T-cell (primary cell): ENCODE results near the gene MYO15B. TPM values are rescaled to one million over a fixed set of nuclear protein-coding genes. Genes with fewer than 3 reads are reported as not detected.
"Not testable (repeated sequence)": the region's sequence is repeated elsewhere in the genome, so short reads cannot be mapped to it uniquely, and the experiment has no call there.

Experiments used
- ATAC-seq, 4 experiments: fragments of 200-7000 bp in 3 of 4; fragments of 150-1000 bp in 1 of 4; cut with Tn5 transposase; replicated peaks in 1 of 4; 1 replicate in 3 of 4; 2 replicates in 1 of 4; pipeline ENCODE4 v1.10.0; 2021; ENCODE audit warnings: moderate library complexity in 3 of 4, mild to moderate bottlenecking in 2 of 4, moderate number of reproducible peaks in 1 of 4
- CTCF ChIA-PET, 2 donors: fragments of 300-600 bp; sonication (Branson Sonifier 250); formaldehyde crosslinking; loops; one replicate each; lab custom pipeline; 2022; ENCODE audit warnings: antibody characterized with exemption in 2 of 2; lab: Charles Lee
- POLR2A ChIA-PET, 2 donors: fragments of 300-600 bp; sonication (Branson Sonifier 250); formaldehyde crosslinking; loops; one replicate each; lab custom pipeline; 2022; ENCODE audit warnings: antibody characterized with exemption in 2 of 2; lab: Charles Lee
- DNase-seq, 35 experiments: peaks; one replicate each; pipeline versions ENCODE4 v3.0.0 to v3.0.0-alpha.2; 2013 to 2023
- H3K27ac ChIP-seq: one replicate; pipeline ENCODE4 v1.5.1; 2013; ENCODE audit warnings: low read length
- H3K27me3 ChIP-seq, 2 experiments: replicated peaks in 1 of 2; 1 replicate in 1 of 2; 2 replicates in 1 of 2; pipeline versions ENCODE4 v1.6.1 to v1.7.0; 2013; ENCODE audit warnings: low read length in 1 of 2, mixed read lengths in 1 of 2; ENCODE audit not compliant: control insufficient read depth in 2 of 2, insufficient read depth in 2 of 2; ENCODE audit errors: extremely low read depth in 1 of 2
- H3K36me3 ChIP-seq, 2 donors: 1 replicate in 1 of 2; 2 replicates in 1 of 2; pipeline versions ENCODE4 v1.6.1 to v1.7.0; 2013; ENCODE audit warnings: low read length in 1 of 2; ENCODE audit not compliant: control insufficient read depth in 2 of 2, insufficient read depth in 1 of 2; ENCODE audit errors: extremely low read depth in 1 of 2
- H3K4me1 ChIP-seq, 2 experiments: 1 replicate in 1 of 2; 2 replicates in 1 of 2; pipeline versions ENCODE4 v1.6.1 to v1.7.0; 2013; ENCODE audit warnings: low read length in 2 of 2, mixed read lengths in 1 of 2; ENCODE audit not compliant: insufficient read depth in 2 of 2, control insufficient read depth in 1 of 2; ENCODE audit errors: extremely low read depth in 1 of 2
- H3K4me3 ChIP-seq, 2 donors: 1 replicate in 1 of 2; 2 replicates in 1 of 2; pipeline versions ENCODE4 v1.5.1 to v1.7.0; 2013; ENCODE audit warnings: mild to moderate bottlenecking in 2 of 2, low read length in 1 of 2, moderate library complexity in 1 of 2; ENCODE audit not compliant: control insufficient read depth in 1 of 2; ENCODE audit errors: extremely low read depth in 1 of 2
- H3K9me3 ChIP-seq: 2 replicates; pipeline ENCODE4 v1.7.0; 2013
- H3K27ac Mint-ChIP-seq, 2 donors: one replicate each; pipeline ENCODE4 v1.8.0; 2020 to 2021; ENCODE audit warnings: mild to moderate bottlenecking in 2 of 2, mixed read lengths in 2 of 2
- H3K27me3 Mint-ChIP-seq, 2 donors: one replicate each; pipeline ENCODE4 v1.8.0; 2021 to 2022; ENCODE audit warnings: mixed read lengths in 2 of 2
- H3K36me3 Mint-ChIP-seq: one replicate; pipeline ENCODE4 v1.8.0; 2021; ENCODE audit warnings: mixed read lengths
- H3K4me1 Mint-ChIP-seq, 3 donors: one replicate each; pipeline ENCODE4 v1.8.0; 2020 to 2022; ENCODE audit warnings: mixed read lengths in 3 of 3, mild to moderate bottlenecking in 1 of 3
- H3K4me3 Mint-ChIP-seq, 3 donors: one replicate each; pipeline ENCODE4 v1.8.0; 2020 to 2022; ENCODE audit warnings: mild to moderate bottlenecking in 3 of 3, mixed read lengths in 3 of 3, moderate library complexity in 3 of 3
- H3K9me3 Mint-ChIP-seq, 3 donors: one replicate each; pipeline ENCODE4 v1.8.0; 2020 to 2022; ENCODE audit warnings: mixed read lengths in 3 of 3
- WGBS: methylation state at CpG from one replicate; pipeline ENCODE4 v1.1.5; 2013; ENCODE audit warnings: missing lambda C conversion rate; ENCODE audit not compliant: insufficient coverage; 5-methylcytosine and 5-hydroxymethylcytosine counted together
- total RNA-seq, 35 experiments: library from RNA in 6 of 35; stranded (reverse) in 6 of 35; fragments of 120-200 nt in 1 of 35; gene quantifications; one replicate each; pipeline versions ENCODE4 v1.2.1 to v1.2.4 and lab custom pipeline; 2013 to 2026

The MYO15B gene
- total RNA-seq, 5 donors from 2014 or later (not counting 1 experiment from before 2014, with no cell fraction given) = 171 to 382 (median 273) TPM

DNA sequence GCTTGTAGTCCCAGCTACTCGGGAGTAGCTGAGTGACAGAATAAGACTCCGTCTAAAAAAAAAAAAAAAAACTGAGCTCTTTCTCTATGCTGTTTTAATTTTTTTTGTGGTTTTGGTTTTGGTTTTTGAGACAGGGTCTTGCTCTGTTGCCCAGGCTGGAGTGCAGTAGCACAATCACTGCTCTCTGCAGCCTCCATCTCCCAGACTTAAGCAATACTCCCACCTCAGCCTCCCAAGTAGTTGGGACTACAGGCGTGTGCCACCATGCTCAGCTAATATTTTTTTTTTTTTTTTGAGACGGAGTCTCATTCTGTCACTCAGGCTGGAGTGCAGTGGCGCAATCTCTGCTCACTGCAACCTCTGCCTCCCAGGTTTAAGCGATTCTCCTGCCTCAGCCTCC lies 4.4 kb upstream of the MYO15B start:
- H3K9me3 Mint-ChIP-seq, H3K27ac Mint-ChIP-seq, DNase-seq, H3K4me3 Mint-ChIP-seq, ATAC-seq, H3K4me3 ChIP-seq, H3K36me3 Mint-ChIP-seq, H3K27ac ChIP-seq, H3K27me3 Mint-ChIP-seq, H3K9me3 ChIP-seq, H3K36me3 ChIP-seq: not testable (repeated sequence)
- peaks cover 3 to 17% of the 10 kb centered on the region in 2 experiments for H3K4me1 ChIP-seq
- no CpG with 5 or more reads among the region's 6 CpGs for WGBS
- peaks cover 0 to 13% of the 10 kb centered on the region in 2 experiments for H3K27me3 ChIP-seq
- POLR2A ChIA-PET = interaction anchor here in 1 of 2 donors (0.6 to 0.9 kb wide), 2 partner anchors 52 to 56 kb away, joined by 3 to 7 read pairs; no protein-coding TSS in a partner anchor
- CTCF ChIA-PET = interaction anchor here in 1 of 2 donors (0.7 kb wide), 3 partner anchors 216 to 769 kb away, joined by 3 to 4 read pairs (median 4); no protein-coding TSS in a partner anchor
- H3K4me1 Mint-ChIP-seq = peaks cover 7 to 12% (median 11%) of the 10 kb centered on the region in 3 donors

DNA sequence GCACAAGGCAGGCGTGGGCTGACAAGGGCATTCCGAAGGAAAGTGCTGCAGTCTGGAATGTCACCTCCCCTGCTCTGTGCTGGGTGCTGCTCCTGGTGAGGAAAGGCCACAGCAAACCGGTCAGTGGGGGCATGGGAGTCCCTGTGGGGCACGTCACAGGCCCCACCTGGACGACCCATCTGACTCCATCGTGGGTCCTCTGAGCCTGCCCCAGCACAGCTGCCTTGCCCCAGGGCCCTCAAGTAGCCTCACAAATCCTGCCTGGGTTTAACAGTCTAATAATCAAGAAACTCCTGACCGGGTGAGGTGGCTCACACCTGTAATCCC lies 2.8 kb upstream of the MYO15B start:
- DNase-seq (no peak), ATAC-seq (no peak)
- no peak overlapping the region for H3K27ac Mint-ChIP-seq
- Histone ChIP-seq H3K36me3 (no peaks in the 10 kb centered on the region), H3K4me1 (peaks cover 3 to 28% of the 10 kb centered on the region in 2 experiments), H3K27me3 (peaks cover 0 to 18% of the 10 kb centered on the region in 2 experiments), H3K4me3 (no peak overlapping the region), H3K27ac (no peak overlapping the region), H3K9me3 (no peaks in the 10 kb centered on the region)
- H3K27me3 Mint-ChIP-seq = peaks cover 0 to 4% of the 10 kb centered on the region in 2 donors
- H3K4me3 Mint-ChIP-seq = no peak overlapping the region
- peaks cover 7 to 12% (median 11%) of the 10 kb centered on the region in 3 donors for H3K4me1 Mint-ChIP-seq
- POLR2A ChIA-PET = no interaction called here
- CTCF ChIA-PET = no interaction called here
- WGBS = 78% methylated on average over 7 of the region's 7 CpGs
- no peaks in the 10 kb centered on the region for H3K9me3 Mint-ChIP-seq
- no peaks in the 10 kb centered on the region for H3K36me3 Mint-ChIP-seq

DNA sequence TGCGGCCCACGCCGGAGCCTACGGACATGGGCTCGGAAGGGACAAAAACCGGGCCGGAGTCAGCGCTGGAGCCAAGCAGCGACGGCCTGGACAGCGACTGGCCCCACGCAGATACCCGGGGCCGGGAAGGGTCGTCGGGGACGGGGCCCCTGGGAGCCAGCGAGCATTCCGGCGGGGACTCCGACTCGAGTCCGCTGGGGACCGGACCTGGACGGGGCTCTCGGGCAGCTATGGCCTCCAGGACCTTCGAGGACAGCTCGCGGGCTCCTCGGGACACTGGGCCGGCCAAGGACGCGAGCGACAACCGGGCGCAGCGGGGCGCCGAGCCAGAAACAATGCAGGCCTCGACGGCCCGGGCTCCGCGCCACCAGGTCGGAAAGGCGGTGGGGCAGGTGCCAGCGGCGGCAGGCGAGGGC lies 1.0 kb downstream of the MYO15B start:
- H3K4me3 Mint-ChIP-seq = peak overlapping the region; percentile 59 to 73 (median 68)
- Histone ChIP-seq H3K36me3 (peaks cover 0 to 3% of the 10 kb centered on the region in 2 donors), H3K9me3 (no peaks in the 10 kb centered on the region), H3K27me3 (peaks cover 0 to 13% of the 10 kb centered on the region in 2 experiments), H3K4me3 (peak overlapping the region; percentile 56 to 72), H3K4me1 (peaks cover 3 to 30% of the 10 kb centered on the region in 2 experiments), H3K27ac (peak overlapping the region; percentile 49)
- peaks cover 0 to 2% of the 10 kb centered on the region in 2 donors for H3K27me3 Mint-ChIP-seq
- ATAC-seq (peak; percentile 19 to 42 (median 34)), DNase-seq (peak in 3 of 35 experiments; percentile 14 to 25 (median 20))
- peaks cover 5 to 11% (median 5%) of the 10 kb centered on the region in 3 donors for H3K4me1 Mint-ChIP-seq
- no peaks in the 10 kb centered on the region for H3K36me3 Mint-ChIP-seq
- POLR2A ChIA-PET = no interaction called here
- no peaks in the 10 kb centered on the region for H3K9me3 Mint-ChIP-seq
- CTCF ChIA-PET = interaction anchor here in 1 of 2 donors (0.6 to 0.9 kb wide), 2 partner anchors 54 to 299 kb away, joined by 3 read pairs; partner anchors contain the start of gene SLC25A19
- H3K27ac Mint-ChIP-seq = no peak overlapping the region
- 3% methylated on average over 49 of the region's 49 CpGs for WGBS

DNA sequence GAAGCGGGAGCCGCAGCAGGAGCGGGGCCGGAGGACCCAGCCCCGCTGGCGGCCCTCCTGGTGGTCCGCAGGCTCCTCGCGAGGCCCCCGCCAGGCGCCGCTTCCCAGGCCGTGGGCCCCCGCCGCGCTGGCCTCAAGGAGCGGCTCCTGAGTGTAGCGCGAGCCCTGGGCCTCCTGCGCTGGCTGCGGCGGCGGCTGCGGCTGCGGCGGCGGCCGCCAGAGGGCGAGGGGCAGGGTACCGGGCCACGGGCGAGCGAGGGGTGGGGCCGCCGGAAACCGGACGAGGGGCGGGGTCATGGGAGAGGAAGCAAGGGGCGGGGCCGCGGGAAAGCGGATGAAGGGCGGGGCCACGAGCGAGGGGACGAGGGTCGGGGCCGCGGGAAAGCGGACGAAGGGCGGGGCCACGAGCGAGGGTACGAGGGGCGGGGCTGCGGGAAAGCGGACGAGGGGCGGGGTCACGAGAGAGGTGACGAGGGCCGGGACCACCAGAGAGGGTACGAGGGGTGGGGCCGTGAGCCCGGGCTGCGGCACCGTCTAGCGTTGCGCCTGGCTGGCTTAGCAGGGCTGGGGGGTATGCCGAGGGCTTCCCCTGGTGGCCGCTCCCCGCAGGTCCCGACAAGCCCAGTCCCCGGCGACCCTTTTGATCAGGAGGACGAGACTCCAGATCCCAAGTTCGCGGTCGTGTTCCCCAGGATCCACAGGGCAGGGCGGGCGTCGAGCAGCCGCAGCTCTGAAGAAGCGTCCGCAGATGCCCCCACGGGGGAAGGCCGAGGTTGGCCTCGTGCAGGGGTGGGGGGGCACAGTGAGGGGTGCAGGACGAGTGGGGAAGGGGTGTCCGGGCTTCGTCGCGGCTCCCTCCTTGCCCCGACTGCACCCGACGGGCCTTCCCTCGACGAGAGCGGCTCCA lies 1.7 kb downstream of the MYO15B start:
- Histone ChIP-seq H3K4me1 (peaks cover 3 to 30% of the 10 kb centered on the region in 2 experiments), H3K27me3 (peaks cover 0 to 13% of the 10 kb centered on the region in 2 experiments), H3K36me3 (peaks cover 0 to 3% of the 10 kb centered on the region in 2 donors), H3K9me3 (no peaks in the 10 kb centered on the region), H3K4me3 (peak overlapping the region; percentile 56 to 72), H3K27ac (no peak overlapping the region)
- ChIA-PET CTCF (interaction anchor here in 1 of 2 donors (1.3 kb wide), 1 partner anchor 8 kb away, joined by 4 read pairs; no protein-coding TSS in a partner anchor), POLR2A (no interaction called here)
- peak; percentile 82 to 96 (median 92) for DNase-seq
- no peaks in the 10 kb centered on the region for H3K9me3 Mint-ChIP-seq
- peaks cover 5 to 11% (median 5%) of the 10 kb centered on the region in 3 donors for H3K4me1 Mint-ChIP-seq
- no peaks in the 10 kb centered on the region for H3K36me3 Mint-ChIP-seq
- WGBS = 18% methylated on average over 80 of the region's 100 CpGs
- H3K27ac Mint-ChIP-seq = peak overlapping the region in 1 of 2 donors; percentile 75
- peaks cover 0 to 2% of the 10 kb centered on the region in 2 donors for H3K27me3 Mint-ChIP-seq
- peak; percentile 83 to 91 (median 86) for ATAC-seq
- H3K4me3 Mint-ChIP-seq = peak overlapping the region; percentile 64 to 77 (median 73)

DNA sequence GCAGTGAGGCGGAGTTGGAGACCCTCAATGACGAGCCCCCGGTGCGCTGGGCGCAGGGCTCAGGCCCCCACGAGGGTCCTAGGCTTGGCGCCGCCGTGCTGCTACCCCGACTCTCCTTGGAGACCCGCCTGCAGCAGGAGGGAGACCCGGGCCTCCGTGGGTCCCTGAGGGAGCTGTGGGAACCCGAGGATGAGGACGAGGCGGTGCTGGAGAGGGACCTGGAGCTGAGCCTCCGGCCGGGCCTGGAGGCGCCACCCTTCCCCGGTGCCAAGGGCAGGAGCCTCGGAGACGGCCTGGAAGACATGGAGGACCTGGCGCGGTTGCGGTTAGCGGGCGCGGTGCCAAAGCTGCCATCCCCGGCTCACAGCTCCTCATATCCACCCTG lies 2.3 kb downstream of the MYO15B start:
- ATAC-seq (no peak), DNase-seq (peak in 2 of 35 experiments; percentile 12 to 19)
- H3K27ac ChIP-seq = no peak overlapping the region
- peaks cover 0 to 3% of the 10 kb centered on the region in 2 donors for H3K36me3 ChIP-seq
- H3K4me3 ChIP-seq = peak overlapping the region in 1 of 2 donors; percentile 56
- no peaks in the 10 kb centered on the region for H3K9me3 ChIP-seq
- ChIA-PET POLR2A (no interaction called here), CTCF (interaction anchor here (0.6 to 1.3 kb wide), 2 partner anchors 9 to 268 kb away, joined by 4 to 7 read pairs; no protein-coding TSS in a partner anchor)
- peaks cover 5 to 11% (median 5%) of the 10 kb centered on the region in 3 donors for H3K4me1 Mint-ChIP-seq
- WGBS = 88% methylated on average over 22 of the region's 29 CpGs
- H3K36me3 Mint-ChIP-seq = no peaks in the 10 kb centered on the region
- H3K4me3 Mint-ChIP-seq = peak overlapping the region in 1 of 3 donors; percentile 49
- peaks cover 0 to 13% of the 10 kb centered on the region in 2 experiments for H3K27me3 ChIP-seq
- H3K27me3 Mint-ChIP-seq = peaks cover 0 to 2% of the 10 kb centered on the region in 2 donors
- H3K27ac Mint-ChIP-seq = no peak overlapping the region
- no peaks in the 10 kb centered on the region for H3K9me3 Mint-ChIP-seq
- H3K4me1 ChIP-seq = peaks cover 3 to 30% of the 10 kb centered on the region in 2 experiments

DNA sequence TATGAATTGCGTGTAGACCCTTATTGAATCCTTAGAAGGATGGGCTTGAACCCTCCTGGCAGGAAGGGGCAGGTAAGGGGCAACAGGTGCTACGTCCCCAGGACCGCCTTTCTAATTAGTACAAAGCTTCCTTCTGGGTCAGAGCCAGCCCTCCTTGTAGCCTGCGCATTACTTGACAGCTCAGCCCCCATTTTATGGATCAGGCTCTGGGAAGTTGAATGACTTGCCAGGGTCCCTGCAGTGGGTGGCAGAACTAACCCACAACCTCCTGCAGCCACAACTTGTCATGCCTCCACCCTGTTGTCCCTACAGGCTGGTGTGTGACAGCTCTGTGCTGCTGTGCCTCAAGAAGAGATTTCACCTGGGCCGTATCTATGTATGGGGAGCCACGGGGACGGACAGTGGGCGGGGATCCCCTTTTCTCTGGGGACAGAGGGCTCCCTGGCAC lies 2.7 kb downstream of the MYO15B start:
- peak in 1 of 35 experiments; percentile 20 for DNase-seq
- no peak overlapping the region for H3K27ac Mint-ChIP-seq
- peak overlapping the region in 1 of 3 donors; percentile 49 for H3K4me3 Mint-ChIP-seq
- ChIA-PET CTCF (interaction anchor here (0.6 to 1.3 kb wide), 2 partner anchors 9 to 268 kb away, joined by 4 to 7 read pairs; no protein-coding TSS in a partner anchor), POLR2A (no interaction called here)
- peaks cover 5 to 11% (median 5%) of the 10 kb centered on the region in 3 donors for H3K4me1 Mint-ChIP-seq
- Histone ChIP-seq H3K4me3 (no peak overlapping the region), H3K9me3 (no peaks in the 10 kb centered on the region), H3K36me3 (peaks cover 0 to 3% of the 10 kb centered on the region in 2 donors), H3K27ac (no peak overlapping the region), H3K4me1 (peaks cover 3 to 30% of the 10 kb centered on the region in 2 experiments), H3K27me3 (peaks cover 0 to 13% of the 10 kb centered on the region in 2 experiments)
- H3K36me3 Mint-ChIP-seq = no peaks in the 10 kb centered on the region
- H3K9me3 Mint-ChIP-seq = no peaks in the 10 kb centered on the region
- WGBS = 83% methylated on average over 7 of the region's 8 CpGs
- no peak for ATAC-seq
- H3K27me3 Mint-ChIP-seq = peaks cover 0 to 2% of the 10 kb centered on the region in 2 donors
